Cardiac muscle cell (in vitro differentiated cells and primary cell): ENCODE results near the gene ALDH3A1. TPM values are rescaled to one million over a fixed set of nuclear protein-coding genes. Genes with fewer than 3 reads are reported as not detected.

ENCODE experiments used
- DNase-seq, 2 donors: peaks; one replicate each; pipeline versions ENCODE4 v3.0.0 to v3.0.0-alpha.2; 2010 to 2017; ENCODE audit warnings: low read depth in 1 of 2, low spot score in 1 of 2
- H3K27ac ChIP-seq: fragments of 200-600 bp; sonication (generic); 2 replicates; pipeline ENCODE4 v1.5.1; 2016
- H3K27me3 ChIP-seq: fragments of 200-600 bp; sonication (generic); 2 replicates; pipeline ENCODE4 v1.6.0; 2016; ENCODE audit warnings: control low read depth
- H3K36me3 ChIP-seq: fragments of 200-600 bp; sonication (generic); 2 replicates; pipeline ENCODE4 v1.5.1; 2016; ENCODE audit warnings: control low read depth
- H3K4me1 ChIP-seq: fragments of 200-600 bp; sonication (generic); 2 replicates; pipeline ENCODE4 v1.8.1; 2017; ENCODE audit warnings: low read depth, mild to moderate bottlenecking, mixed run types
- H3K4me3 ChIP-seq: fragments of 200-600 bp; sonication (generic); 2 replicates; pipeline ENCODE4 v1.5.1; 2016; ENCODE audit warnings: mild to moderate bottlenecking
- H3K9me3 ChIP-seq: fragments of 200-600 bp; sonication (generic); 2 replicates; pipeline ENCODE4 v1.5.1; 2017; ENCODE audit warnings: low read depth, mild to moderate bottlenecking, control low read depth
- polyA plus RNA-seq: library from polyadenylated mRNA; unstranded; fragments of >200 nt; fragmentation: Nextera tagmentation; extraction: Ambion mirVana; gene quantifications from 2 replicates; pipeline ENCODE4 v1.2.1, GENCODE V29; 2016
- total RNA-seq: library from RNA; depleted of rRNA; stranded (reverse); fragments of >200 nt; gene quantifications from 2 replicates; pipeline ENCODE4 v1.2.3, GENCODE V29; 2016
- TF ChIP-seq, protein P1 (sequence below): IDR thresholded peaks from 2 replicates; pipeline ENCODE4 v1.5.1; 2012; ENCODE audit warnings: low read depth, mild to moderate bottlenecking, low read length

The ALDH3A1 gene
- total and polyA plus RNA-seq, 2 experiments from 2014 or later, result not detected

DNA sequence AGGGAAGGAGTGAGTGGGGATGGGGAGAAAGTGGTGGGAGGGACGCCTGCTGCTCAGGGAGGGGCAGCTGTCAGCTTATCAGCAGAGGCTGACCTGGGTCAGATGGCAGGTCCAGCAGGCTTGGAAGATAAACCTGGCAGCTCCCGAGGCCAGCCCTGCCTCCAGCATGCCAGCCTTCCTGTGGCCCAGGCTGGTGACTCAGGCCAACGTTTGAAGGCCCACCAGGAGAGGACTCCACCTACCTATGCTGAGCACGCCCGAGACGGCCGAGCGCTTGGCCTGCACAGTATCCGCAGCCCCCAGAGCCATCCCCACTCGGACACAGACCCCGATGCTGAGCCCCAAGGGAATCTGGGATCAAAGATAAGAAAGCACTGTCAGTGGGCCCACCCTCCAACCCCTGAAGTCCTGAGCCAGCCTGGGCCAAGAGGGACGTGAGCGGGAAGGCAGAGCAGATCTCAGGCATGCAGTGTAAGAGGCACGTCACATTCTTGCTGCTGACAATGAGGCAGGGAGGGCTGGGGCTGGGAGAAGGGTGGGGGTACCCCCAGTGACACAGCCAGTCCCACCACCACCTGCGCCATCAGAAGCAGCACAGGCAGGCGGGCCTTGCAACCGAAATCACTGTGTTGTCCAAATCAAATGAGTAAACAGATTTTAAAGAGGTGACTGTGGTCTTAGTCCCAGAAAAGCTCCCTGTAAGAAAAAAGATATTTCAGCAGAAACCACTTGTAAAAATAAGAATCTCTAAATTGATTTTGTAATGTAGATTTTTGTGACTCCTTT, 44.1 kb downstream of the ALDH3A1 start:
- Histone ChIP-seq H3K4me3 (no peak overlapping the region), H3K27me3 (no peaks in the 10 kb centered on the region), H3K36me3 (no peaks in the 10 kb centered on the region), H3K9me3 (no peaks in the 10 kb centered on the region), H3K4me1 (peaks cover 51% of the 10 kb centered on the region), H3K27ac (peak overlapping the region; percentile 96)
- TF ChIP-seq, protein P1, sequence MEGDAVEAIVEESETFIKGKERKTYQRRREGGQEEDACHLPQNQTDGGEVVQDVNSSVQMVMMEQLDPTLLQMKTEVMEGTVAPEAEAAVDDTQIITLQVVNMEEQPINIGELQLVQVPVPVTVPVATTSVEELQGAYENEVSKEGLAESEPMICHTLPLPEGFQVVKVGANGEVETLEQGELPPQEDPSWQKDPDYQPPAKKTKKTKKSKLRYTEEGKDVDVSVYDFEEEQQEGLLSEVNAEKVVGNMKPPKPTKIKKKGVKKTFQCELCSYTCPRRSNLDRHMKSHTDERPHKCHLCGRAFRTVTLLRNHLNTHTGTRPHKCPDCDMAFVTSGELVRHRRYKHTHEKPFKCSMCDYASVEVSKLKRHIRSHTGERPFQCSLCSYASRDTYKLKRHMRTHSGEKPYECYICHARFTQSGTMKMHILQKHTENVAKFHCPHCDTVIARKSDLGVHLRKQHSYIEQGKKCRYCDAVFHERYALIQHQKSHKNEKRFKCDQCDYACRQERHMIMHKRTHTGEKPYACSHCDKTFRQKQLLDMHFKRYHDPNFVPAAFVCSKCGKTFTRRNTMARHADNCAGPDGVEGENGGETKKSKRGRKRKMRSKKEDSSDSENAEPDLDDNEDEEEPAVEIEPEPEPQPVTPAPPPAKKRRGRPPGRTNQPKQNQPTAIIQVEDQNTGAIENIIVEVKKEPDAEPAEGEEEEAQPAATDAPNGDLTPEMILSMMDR, result no peak
- DNase-seq, result peak in 1 of 2 donors; percentile 58

DNA sequence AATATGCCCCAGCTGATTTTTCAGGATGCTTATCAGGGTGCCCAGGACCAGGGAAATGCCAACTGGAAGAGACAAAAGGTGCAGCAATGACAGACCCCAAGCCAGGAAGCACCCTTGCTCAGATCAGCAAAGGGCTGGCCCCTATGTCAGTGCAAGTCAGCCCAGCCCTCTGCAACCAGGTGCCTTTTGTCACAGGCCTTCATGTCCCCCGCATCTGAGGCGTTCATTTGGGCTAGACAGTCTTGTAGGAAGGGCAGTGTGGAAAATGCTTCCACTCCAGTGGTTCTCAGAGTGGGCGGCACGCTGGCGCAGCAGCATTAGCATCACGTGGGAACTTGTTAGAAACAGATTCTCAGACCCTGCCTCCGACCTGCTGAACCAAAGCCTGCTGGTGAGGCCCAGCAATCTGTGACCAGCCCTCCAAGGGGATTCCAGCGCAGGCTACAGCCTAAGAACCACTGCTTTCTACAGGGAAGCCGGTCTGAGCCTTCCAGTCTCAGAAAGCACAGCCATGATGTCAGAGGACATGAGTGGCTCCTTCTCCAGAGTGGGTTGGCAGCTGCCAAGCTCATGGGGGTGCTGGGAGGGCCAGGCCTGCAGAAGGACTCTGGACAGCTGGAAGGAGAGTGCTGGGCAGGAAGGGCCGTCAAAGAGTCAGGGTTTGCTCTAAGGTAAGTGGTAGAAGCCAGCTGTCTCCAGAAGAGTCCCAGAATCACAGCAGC, 44.8 kb downstream of the ALDH3A1 start:
- Histone ChIP-seq H3K27me3 (no peaks in the 10 kb centered on the region), H3K9me3 (no peaks in the 10 kb centered on the region), H3K36me3 (no peaks in the 10 kb centered on the region), H3K4me1 (peaks cover 51% of the 10 kb centered on the region), H3K27ac (peak overlapping the region; percentile 96), H3K4me3 (no peak overlapping the region)
- TF ChIP-seq, protein P1, result no peak
- peak; percentile 7 to 50 for DNase-seq

DNA sequence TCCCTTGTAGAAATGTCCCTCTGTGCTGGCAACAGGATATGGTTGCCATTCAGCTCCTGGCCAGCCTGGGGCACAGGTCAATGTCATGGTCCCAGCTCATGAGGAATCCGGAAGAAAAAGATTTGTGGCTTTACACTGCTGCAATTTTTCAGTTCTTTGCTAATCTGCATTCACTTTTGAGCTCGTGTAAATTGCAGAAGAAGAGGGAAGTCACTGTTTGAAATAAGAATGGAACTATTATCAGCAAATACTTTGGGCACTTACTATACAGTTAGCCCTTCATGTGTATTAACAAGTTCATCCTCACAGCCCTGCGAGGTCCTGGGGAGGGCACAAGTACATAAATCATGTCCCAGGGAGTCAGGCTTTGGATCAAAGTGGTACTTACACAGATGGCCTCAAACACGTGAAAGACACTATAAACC, 45.9 kb downstream of the ALDH3A1 start:
- H3K9me3 ChIP-seq, result no peaks in the 10 kb centered on the region
- TF ChIP-seq, protein P1, result no peak
- no peaks in the 10 kb centered on the region for H3K27me3 ChIP-seq
- no peak for DNase-seq
- H3K4me3 ChIP-seq, result no peak overlapping the region
- peaks cover 48% of the 10 kb centered on the region for H3K4me1 ChIP-seq
- H3K36me3 ChIP-seq, result no peaks in the 10 kb centered on the region
- H3K27ac ChIP-seq, result peak overlapping the region; percentile 96

Other genes starting within 250 kb of the ALDH3A1 start
- gene SLC47A1, start 214.4 kb downstream of the ALDH3A1 start, total RNA-seq, result 16.0 and 48.6 TPM in 2 replicates
- 15.5 and 19.7 TPM in 2 replicates for gene SLC47A1, start 214.4 kb downstream of the ALDH3A1 start, polyA plus RNA-seq
- 123 and 189 TPM in 2 replicates for gene ALDH3A2, start 99.5 kb downstream of the ALDH3A1 start, total RNA-seq
- 75.2 and 86.0 TPM in 2 replicates for gene ALDH3A2, start 99.5 kb downstream of the ALDH3A1 start, polyA plus RNA-seq
- gene SLC47A2, start 31.7 kb downstream of the ALDH3A1 start, total RNA-seq, result 0.14 and 0.27 TPM in 2 replicates
- gene SLC47A2, start 31.7 kb downstream of the ALDH3A1 start, polyA plus RNA-seq, result 0.37 and 0.42 TPM in 2 replicates
- gene ULK2, start 119.6 kb upstream of the ALDH3A1 start, total RNA-seq, result 17.2 and 24.5 TPM in 2 replicates
- 13.3 and 20.3 TPM in 2 replicates for gene ULK2, start 119.6 kb upstream of the ALDH3A1 start, polyA plus RNA-seq
- 12.6 and 18.3 TPM in 2 replicates for gene AKAP10, start 229.5 kb upstream of the ALDH3A1 start, total RNA-seq
- gene AKAP10, start 229.5 kb upstream of the ALDH3A1 start, polyA plus RNA-seq, result 16.3 and 20.8 TPM in 2 replicates